ENCODE data around the gene CDK12.
"Not testable (repeated sequence)": the region's sequence is repeated elsewhere in the genome, so short reads cannot be mapped to it uniquely, and the experiment has no call there.

Gene CDK12

DNA sequence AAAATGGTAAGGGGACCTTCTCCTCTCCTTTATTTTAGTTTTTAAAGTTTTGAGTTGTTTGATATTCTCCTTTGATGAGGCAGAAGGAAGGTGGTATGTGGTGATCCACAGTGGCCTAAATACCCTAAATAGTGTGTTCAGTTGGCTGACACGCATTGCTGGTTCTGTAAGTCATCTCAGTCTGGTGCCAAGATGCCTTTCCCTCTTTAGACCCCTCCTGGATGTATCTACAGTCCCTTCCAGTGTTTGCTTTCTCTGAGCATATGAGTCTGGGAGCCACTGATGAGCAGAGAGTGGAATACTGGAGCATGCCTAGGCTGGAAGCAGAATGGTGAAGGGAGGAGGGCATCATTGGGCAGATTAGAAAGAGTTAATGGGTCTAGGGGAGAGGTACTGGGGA is 81.9 kb downstream of the CDK12 start:
- Histone ChIP-seq H3K27ac (ENCODE audit: low read depth, low read length) (no peak overlapping the region), H3K9me3 (ENCODE audit: control insufficient read depth in 5 of 5, low read length in 5 of 5) (no peaks in the 10 kb centered on the region), H3K9ac (ENCODE audit: low read length in 5 of 5) (no peak overlapping the region), H3K27me3 (ENCODE audit: control insufficient read depth in 5 of 5, insufficient read depth in 4 of 5, low read length in 5 of 5) (no peaks in the 10 kb centered on the region), H3K36me3 (ENCODE audit: control insufficient read depth in 5 of 5, insufficient read depth in 5 of 5, low read length in 5 of 5) (peaks cover 0 to 22% (median 17%) of the 10 kb centered on the region in 5 donors), H3K4me1 (ENCODE audit: control insufficient read depth in 5 of 5, insufficient read depth in 5 of 5, low read length in 5 of 5) (peaks cover 0 to 19% (median 4%) of the 10 kb centered on the region in 5 donors), H3K4me3 (ENCODE audit: low read depth in 1 of 5, low read length in 5 of 5) (no peak overlapping the region)

DNA sequence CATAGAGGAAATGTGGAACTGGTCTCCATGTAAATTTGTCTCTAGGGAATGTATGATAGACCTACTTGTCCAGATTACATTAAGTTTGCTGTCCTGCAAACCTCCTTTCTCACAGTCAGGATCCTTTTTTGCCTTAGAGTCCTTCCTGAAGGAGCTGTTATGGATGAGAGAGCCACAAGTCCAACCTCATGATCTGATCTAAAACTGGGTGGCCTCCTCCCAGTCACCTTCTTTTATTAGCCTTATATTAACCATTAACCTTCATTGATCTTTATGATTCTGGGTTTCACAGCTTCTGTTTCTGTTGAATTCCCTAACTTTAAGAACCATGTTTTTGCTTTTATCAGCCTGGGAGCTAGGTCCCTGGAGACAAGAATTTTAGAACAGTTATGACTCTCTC is 82.4 kb downstream of the CDK12 start:
- H3K9me3 ChIP-seq (ENCODE audit: control insufficient read depth in 5 of 5, low read length in 5 of 5), result no peaks in the 10 kb centered on the region
- H3K4me3 ChIP-seq (ENCODE audit: low read depth in 1 of 5, low read length in 5 of 5), result no peak overlapping the region

GRCh38 chr17:39544361-39544760 is 83.1 kb downstream of the CDK12 start:
- H3K4me1 ChIP-seq (ENCODE audit: control insufficient read depth in 5 of 5, insufficient read depth in 5 of 5, low read length in 5 of 5), result peaks cover 0 to 19% (median 6%) of the 10 kb centered on the region in 5 donors
- not testable (repeated sequence) for H3K27me3 ChIP-seq (ENCODE audit: control insufficient read depth in 5 of 5, insufficient read depth in 4 of 5, low read length in 5 of 5); H3K9me3 ChIP-seq (ENCODE audit: control insufficient read depth in 5 of 5, low read length in 5 of 5); H3K27ac ChIP-seq (ENCODE audit: low read depth, low read length); H3K4me3 ChIP-seq (ENCODE audit: low read depth in 1 of 5, low read length in 5 of 5); H3K9ac ChIP-seq (ENCODE audit: low read length in 5 of 5)
- H3K36me3 ChIP-seq (ENCODE audit: control insufficient read depth in 5 of 5, insufficient read depth in 5 of 5, low read length in 5 of 5), result peaks cover 0 to 30% (median 24%) of the 10 kb centered on the region in 5 donors

More for the DNA sequence above, 82.4 kb downstream of the CDK12 start:
- Histone ChIP-seq H3K4me1 (ENCODE audit: control insufficient read depth in 5 of 5, insufficient read depth in 5 of 5, low read length in 5 of 5) (peaks cover 0 to 19% (median 5%) of the 10 kb centered on the region in 5 donors), H3K27ac (ENCODE audit: low read depth, low read length) (no peak overlapping the region), H3K9ac (ENCODE audit: low read length in 5 of 5) (no peak overlapping the region), H3K36me3 (ENCODE audit: control insufficient read depth in 5 of 5, insufficient read depth in 5 of 5, low read length in 5 of 5) (peaks cover 0 to 23% (median 20%) of the 10 kb centered on the region in 5 donors), H3K27me3 (ENCODE audit: control insufficient read depth in 5 of 5, insufficient read depth in 4 of 5, low read length in 5 of 5) (no peaks in the 10 kb centered on the region)

GRCh38 chr17:39547713-39548478 is 86.6 kb downstream of the CDK12 start:
- H3K4me1 ChIP-seq (ENCODE audit: control insufficient read depth in 5 of 5, insufficient read depth in 5 of 5, low read length in 5 of 5), result peaks cover 0 to 6% (median 3%) of the 10 kb centered on the region in 5 donors
- no peak overlapping the region for H3K27ac ChIP-seq (ENCODE audit: low read depth, low read length)
- no peaks in the 10 kb centered on the region for H3K27me3 ChIP-seq (ENCODE audit: control insufficient read depth in 5 of 5, insufficient read depth in 4 of 5, low read length in 5 of 5)
- peaks cover 10 to 54% (median 42%) of the 10 kb centered on the region in 5 donors for H3K36me3 ChIP-seq (ENCODE audit: control insufficient read depth in 5 of 5, insufficient read depth in 5 of 5, low read length in 5 of 5)
- no peak overlapping the region for H3K4me3 ChIP-seq (ENCODE audit: low read depth in 1 of 5, low read length in 5 of 5)
- no peak overlapping the region for H3K9ac ChIP-seq (ENCODE audit: low read length in 5 of 5)
- H3K9me3 ChIP-seq (ENCODE audit: control insufficient read depth in 5 of 5, low read length in 5 of 5), result no peaks in the 10 kb centered on the region

DNA sequence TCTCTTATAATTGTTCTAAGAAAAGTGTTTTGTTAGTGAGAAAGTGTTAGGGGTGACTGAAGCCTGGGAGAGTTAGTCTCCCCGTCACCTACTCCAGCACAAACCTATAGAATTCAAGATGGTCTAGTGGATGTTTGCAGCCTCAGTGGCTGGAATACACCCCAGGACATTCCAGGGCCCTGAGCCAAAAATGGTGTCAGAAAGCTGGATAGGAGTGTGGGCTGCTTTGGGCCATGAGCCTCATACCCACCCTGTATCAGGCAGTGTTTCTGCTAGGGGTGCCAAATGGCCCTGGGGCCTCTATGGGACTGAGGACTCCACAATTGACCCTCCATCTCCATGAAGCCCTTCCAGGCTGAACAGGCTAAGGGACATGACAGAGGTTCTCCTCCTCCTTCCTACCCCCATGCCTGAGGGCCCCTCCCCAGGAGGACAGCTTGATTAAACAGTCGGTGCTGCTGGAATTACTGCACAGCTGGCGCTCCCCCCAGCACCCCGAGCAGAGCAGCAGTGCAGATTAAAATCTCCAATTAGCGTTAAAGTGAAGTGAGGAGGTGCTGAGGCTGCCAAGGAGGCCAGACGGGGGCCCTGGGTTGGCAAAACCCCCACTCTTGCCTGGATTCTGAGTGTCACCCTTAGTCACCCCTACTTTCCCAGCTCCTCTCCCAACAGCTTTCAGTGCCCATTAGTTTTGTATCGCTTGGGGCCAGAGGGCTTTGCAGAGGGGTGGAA is 87.4 kb downstream of the CDK12 start:
- H3K4me1 ChIP-seq (ENCODE audit: control insufficient read depth in 5 of 5, insufficient read depth in 5 of 5, low read length in 5 of 5), result peaks cover 0 to 6% (median 3%) of the 10 kb centered on the region in 5 donors
- no peak overlapping the region for H3K9ac ChIP-seq (ENCODE audit: low read length in 5 of 5)
- H3K9me3 ChIP-seq (ENCODE audit: control insufficient read depth in 5 of 5, low read length in 5 of 5), result no peaks in the 10 kb centered on the region
- no peak overlapping the region for H3K4me3 ChIP-seq (ENCODE audit: low read depth in 1 of 5, low read length in 5 of 5)
- no peaks in the 10 kb centered on the region for H3K27me3 ChIP-seq (ENCODE audit: control insufficient read depth in 5 of 5, insufficient read depth in 4 of 5, low read length in 5 of 5)
- H3K27ac ChIP-seq (ENCODE audit: low read depth, low read length), result no peak overlapping the region
- H3K36me3 ChIP-seq (ENCODE audit: control insufficient read depth in 5 of 5, insufficient read depth in 5 of 5, low read length in 5 of 5), result peaks cover 10 to 62% (median 50%) of the 10 kb centered on the region in 5 donors

DNA sequence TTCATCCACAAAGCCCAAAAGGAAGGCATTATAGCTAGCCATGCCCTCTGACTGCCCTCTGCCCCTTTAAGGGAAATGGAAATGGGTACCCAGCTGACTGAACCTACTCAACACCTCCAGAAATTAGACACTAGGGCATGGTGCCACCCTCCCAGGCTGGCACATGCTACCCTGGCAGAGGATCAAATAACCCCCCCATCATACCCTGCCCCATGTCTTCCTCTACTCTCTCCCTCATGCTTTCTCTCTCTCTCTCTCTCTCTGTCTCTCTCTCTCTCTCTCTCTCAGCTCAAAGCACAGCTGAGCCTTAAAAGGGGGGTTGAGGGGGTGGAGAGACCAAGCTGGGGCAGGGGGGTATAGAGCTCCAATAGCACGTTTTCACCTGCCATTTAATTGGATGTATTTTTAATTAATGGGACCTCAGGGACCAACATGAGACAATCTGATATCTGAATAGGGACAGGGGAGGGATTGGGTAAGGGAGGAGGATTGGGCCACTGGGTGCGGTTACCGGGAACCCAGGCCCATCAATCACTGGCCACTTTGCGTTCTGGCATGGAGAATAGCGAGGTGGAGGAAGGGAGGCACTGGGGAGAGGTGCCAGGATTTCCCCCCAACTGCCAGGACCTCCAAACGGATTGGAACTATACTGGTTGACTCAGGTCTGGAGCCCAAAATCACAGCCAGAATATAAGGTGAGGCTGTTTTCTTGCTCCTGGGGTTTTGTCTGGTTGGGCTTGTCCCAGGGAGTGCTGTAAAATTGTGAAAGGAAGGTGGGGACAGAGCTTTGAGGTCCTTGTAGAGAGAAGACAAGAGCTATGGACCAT is 88.7 kb downstream of the CDK12 start:
- Histone ChIP-seq H3K36me3 (ENCODE audit: control insufficient read depth in 5 of 5, insufficient read depth in 5 of 5, low read length in 5 of 5) (peaks cover 10 to 70% (median 54%) of the 10 kb centered on the region in 5 donors), H3K4me1 (ENCODE audit: control insufficient read depth in 5 of 5, insufficient read depth in 5 of 5, low read length in 5 of 5) (peaks cover 0 to 6% (median 3%) of the 10 kb centered on the region in 5 donors), H3K27me3 (ENCODE audit: control insufficient read depth in 5 of 5, insufficient read depth in 4 of 5, low read length in 5 of 5) (no peaks in the 10 kb centered on the region)

GRCh38 chr17:39551879-39552278 is 90.6 kb downstream of the CDK12 start:
- Histone ChIP-seq H3K9me3 (ENCODE audit: control insufficient read depth in 5 of 5, low read length in 5 of 5) (no peaks in the 10 kb centered on the region), H3K4me1 (ENCODE audit: control insufficient read depth in 5 of 5, insufficient read depth in 5 of 5, low read length in 5 of 5) (peaks cover 0 to 6% (median 3%) of the 10 kb centered on the region in 5 donors), H3K27ac (ENCODE audit: low read depth, low read length) (no peak overlapping the region), H3K9ac (ENCODE audit: low read length in 5 of 5) (no peak overlapping the region), H3K36me3 (ENCODE audit: control insufficient read depth in 5 of 5, insufficient read depth in 5 of 5, low read length in 5 of 5) (peaks cover 10 to 78% (median 62%) of the 10 kb centered on the region in 5 donors), H3K4me3 (ENCODE audit: low read depth in 1 of 5, low read length in 5 of 5) (no peak overlapping the region), H3K27me3 (ENCODE audit: control insufficient read depth in 5 of 5, insufficient read depth in 4 of 5, low read length in 5 of 5) (no peaks in the 10 kb centered on the region)

More for the DNA sequence above, 88.7 kb downstream of the CDK12 start:
- H3K27ac ChIP-seq (ENCODE audit: low read depth, low read length), result no peak overlapping the region
- no peaks in the 10 kb centered on the region for H3K9me3 ChIP-seq (ENCODE audit: control insufficient read depth in 5 of 5, low read length in 5 of 5)
- no peak overlapping the region for H3K4me3 ChIP-seq (ENCODE audit: low read depth in 1 of 5, low read length in 5 of 5)
- H3K9ac ChIP-seq (ENCODE audit: low read length in 5 of 5), result no peak overlapping the region

GRCh38 chr17:39553341-39553945 is 92.2 kb downstream of the CDK12 start:
- peaks cover 0 to 3% (median under 1%) of the 10 kb centered on the region in 5 donors for H3K4me1 ChIP-seq (ENCODE audit: control insufficient read depth in 5 of 5, insufficient read depth in 5 of 5, low read length in 5 of 5)
- H3K9me3 ChIP-seq (ENCODE audit: control insufficient read depth in 5 of 5, low read length in 5 of 5), result no peaks in the 10 kb centered on the region
- H3K27me3 ChIP-seq (ENCODE audit: control insufficient read depth in 5 of 5, insufficient read depth in 4 of 5, low read length in 5 of 5), result no peaks in the 10 kb centered on the region
- no peak overlapping the region for H3K27ac ChIP-seq (ENCODE audit: low read depth, low read length)
- H3K4me3 ChIP-seq (ENCODE audit: low read depth in 1 of 5, low read length in 5 of 5), result no peak overlapping the region
- H3K9ac ChIP-seq (ENCODE audit: low read length in 5 of 5), result no peak overlapping the region
- H3K36me3 ChIP-seq (ENCODE audit: control insufficient read depth in 5 of 5, insufficient read depth in 5 of 5, low read length in 5 of 5), result peaks cover 22 to 85% (median 68%) of the 10 kb centered on the region in 5 donors

DNA sequence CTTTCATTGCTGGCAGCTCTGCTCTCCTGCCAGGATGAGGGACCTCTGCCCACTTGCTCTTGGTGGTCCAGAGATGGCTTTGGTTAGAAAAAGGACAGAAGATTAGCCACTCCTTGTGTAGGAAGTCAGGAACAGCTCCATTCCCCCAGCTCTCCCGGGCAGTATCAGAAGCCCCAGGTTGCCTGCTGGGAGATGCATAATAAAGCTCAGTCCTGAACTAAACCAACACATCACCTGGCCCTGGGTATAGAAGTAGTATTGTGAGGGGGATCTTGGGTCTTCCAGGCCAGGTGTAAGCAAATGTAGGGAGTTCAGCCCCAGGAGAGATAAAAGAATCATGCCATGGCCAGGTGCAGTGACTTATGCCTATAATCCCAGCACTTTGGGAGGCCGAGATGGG is 94.1 kb downstream of the CDK12 start:
- no peaks in the 10 kb centered on the region for H3K9me3 ChIP-seq (ENCODE audit: control insufficient read depth in 5 of 5, low read length in 5 of 5)
- H3K36me3 ChIP-seq (ENCODE audit: control insufficient read depth in 5 of 5, insufficient read depth in 5 of 5, low read length in 5 of 5), result peaks cover 33 to 84% (median 65%) of the 10 kb centered on the region in 5 donors
- H3K4me1 ChIP-seq (ENCODE audit: control insufficient read depth in 5 of 5, insufficient read depth in 5 of 5, low read length in 5 of 5), result peaks cover 0 to 3% (median 0%) of the 10 kb centered on the region in 5 donors
- H3K9ac ChIP-seq (ENCODE audit: low read length in 5 of 5), result no peak overlapping the region
- no peak overlapping the region for H3K4me3 ChIP-seq (ENCODE audit: low read depth in 1 of 5, low read length in 5 of 5)
- no peaks in the 10 kb centered on the region for H3K27me3 ChIP-seq (ENCODE audit: control insufficient read depth in 5 of 5, insufficient read depth in 4 of 5, low read length in 5 of 5)
- no peak overlapping the region for H3K27ac ChIP-seq (ENCODE audit: low read depth, low read length)
